ENCODE results near the gene CBLIF.
"Not testable (repeated sequence)": the region's sequence is repeated elsewhere in the genome, so short reads cannot be mapped to it uniquely, and the experiment has no call there.

Gene CBLIF

GRCh38 chr11:59791639-59792038, 53.7 kb downstream of the CBLIF start:
- DNase-seq: no peak

GRCh38 chr11:59787816-59788215, 57.5 kb downstream of the CBLIF start:
- DNase-seq: no peak

- DNase-seq: no peak
These were observed 58.1 kb downstream of the CBLIF start for GRCh38 chr11:59787255-59787588.

- DNase-seq: no peak
These were observed 59.5 kb downstream of the CBLIF start for GRCh38 chr11:59785818-59786217.

- DNase-seq: not testable (repeated sequence)
These were observed 60.9 kb downstream of the CBLIF start for GRCh38 chr11:59784441-59784840.

GRCh38 chr11:59783632-59784090, 61.6 kb downstream of the CBLIF start:
- no peak for DNase-seq

- no peak for DNase-seq
These were observed 63.2 kb downstream of the CBLIF start for GRCh38 chr11:59782080-59782479.

- DNase-seq: no peak
These were observed 65.8 kb downstream of the CBLIF start for GRCh38 chr11:59779487-59779886.

Measured in activated T-cell treated with anti-CD3 and anti-CD28 coated beads, Interleukin-2, amount 50 U/mL, for 48 hours (primary cell).